ENCODE measurements around the gene CSMD2. TPM values are rescaled to one million over a fixed set of nuclear protein-coding genes. Genes with fewer than 3 reads are reported as not detected.

The CSMD2 gene
- total RNA-seq, 1 experiment from 2014 or later: 0.22 TPM

- H3K4me2 ChIP-seq (ENCODE audit: low read length): no peak overlapping the region
- no peak overlapping the region for H3K27ac ChIP-seq (ENCODE audit: low read depth, low read length)
- no peaks in the 10 kb centered on the region for H3K4me1 ChIP-seq (ENCODE audit: control insufficient read depth in 1 of 2, insufficient read depth in 2 of 2, low read length in 2 of 2)
- POLR2A ChIA-PET: no interaction called here
- no peaks in the 10 kb centered on the region for H3K36me3 ChIP-seq (ENCODE audit: control insufficient read depth in 1 of 2, insufficient read depth in 2 of 2, low read length in 2 of 2)
- BruUV-seq (replicated peaks): no TSS peak
- peaks cover 9% of the 10 kb centered on the region for H3K27me3 ChIP-seq (ENCODE audit: insufficient read depth, low read length)
- intact Hi-C loops (cut with micrococcal nuclease): no loop called here
- H3K79me2 ChIP-seq (ENCODE audit: insufficient read depth, low read length): no peaks in the 10 kb centered on the region
- ATAC-seq (no peak), DNase-seq (ENCODE audit: low read depth, low spot score) (no peak)
- CTCF ChIA-PET: no interaction called here
- TF ChIP-seq EGR1 (IDR thresholded peaks at IDR 0.05; ENCODE audit: low read depth): no peak
- TF ChIP-seq EZH2phosphoT487 (IDR thresholded peaks at IDR 0.05; ENCODE audit: borderline replicate concordance): no peak
- no peak for TF ChIP-seq TCF7L2 (IDR thresholded peaks at IDR 0.05; ENCODE audit: borderline replicate concordance, extremely low read depth, insufficient read depth, insufficient read length)
- TF ChIP-seq ZBTB33 (IDR thresholded peaks at IDR 0.05; ENCODE audit: extremely low read depth, insufficient replicate concordance, low read length): no peak
- no peak for TF ChIP-seq CEBPB (IDR thresholded peaks at IDR 0.05; ENCODE audit: low read depth)
- no peak for TF ChIP-seq ZFX (IDR thresholded peaks at IDR 0.05)
- TF ChIP-seq EZH2 (IDR thresholded peaks at IDR 0.05): no peak
- no peak for TF ChIP-seq YY1 (IDR thresholded peaks at IDR 0.05; ENCODE audit: extremely low read depth, insufficient replicate concordance, low read depth, low read length)
- no peak for TF ChIP-seq SP1 (IDR thresholded peaks at IDR 0.05; ENCODE audit: low read depth)
- no peak for TF ChIP-seq RAD21 (IDR thresholded peaks at IDR 0.05; ENCODE audit: low read depth)
- TF ChIP-seq MAX (IDR thresholded peaks at IDR 0.05): no peak
- TF ChIP-seq SRF (IDR thresholded peaks at IDR 0.05; ENCODE audit: low read depth): no peak
- no peak for TF ChIP-seq CBX3 (IDR thresholded peaks at IDR 0.05; ENCODE audit: low read depth)
- TF ChIP-seq POLR2AphosphoS5 (IDR thresholded peaks at IDR 0.05; ENCODE audit: low read depth, low read length): no peak
- TF ChIP-seq SIN3A (IDR thresholded peaks at IDR 0.05; ENCODE audit: low read depth): no peak
- TF ChIP-seq, protein P1, sequence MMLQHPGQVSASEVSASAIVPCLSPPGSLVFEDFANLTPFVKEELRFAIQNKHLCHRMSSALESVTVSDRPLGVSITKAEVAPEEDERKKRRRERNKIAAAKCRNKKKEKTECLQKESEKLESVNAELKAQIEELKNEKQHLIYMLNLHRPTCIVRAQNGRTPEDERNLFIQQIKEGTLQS (IDR thresholded peaks at IDR 0.05): no peak
- no peak for TF ChIP-seq JUND (IDR thresholded peaks at IDR 0.05)
- no peak for TF ChIP-seq ZNF274 (IDR thresholded peaks at IDR 0.05; ENCODE audit: low read depth, low read length)
- no peak for TF ChIP-seq REST (IDR thresholded peaks at IDR 0.05; ENCODE audit: low read depth)
- no peak for TF ChIP-seq FOSL1 (IDR thresholded peaks at IDR 0.05; ENCODE audit: low read depth)
- no peaks in the 10 kb centered on the region for H4K20me1 ChIP-seq (ENCODE audit: insufficient read depth)
- no peak overlapping the region for H3K9ac ChIP-seq (ENCODE audit: low read length)
- H3K4me3 ChIP-seq (replicated peaks in 1 of 2; ENCODE audit: low read depth in 1 of 2, low read length in 2 of 2): no peak overlapping the region
- no peak overlapping the region for H2AFZ ChIP-seq (ENCODE audit: low read depth, low read length, poor library complexity, severe bottlenecking)
- peaks cover 0 to 3% of the 10 kb centered on the region in 2 experiments; a peak in 1 of 4 replicates for H3K9me3 ChIP-seq (ENCODE audit: control insufficient read depth in 1 of 2, insufficient read depth in 1 of 2, low read depth in 1 of 2, low read length in 2 of 2)
- RAD21 ChIA-PET (ENCODE audit: low non-redundant PET in 1 of 2, low total read pairs in 2 of 2, uncharacterized antibody in 2 of 2, unreplicated experiment in 2 of 2): no interaction called here
- H3K9me2 ChIP-seq (ENCODE audit: insufficient read depth): no peaks in the 10 kb centered on the region
These were observed 362.8 kb downstream of the CSMD2 start for GRCh38 chr1:33802268-33802667.
